ENCODE results near the gene FKBP5. TPM values are rescaled to one million over a fixed set of nuclear protein-coding genes. Genes with fewer than 3 reads are reported as not detected.
"Not testable (repeated sequence)": the region's sequence is repeated elsewhere in the genome, so short reads cannot be mapped to it uniquely, and the experiment has no call there.

Gene FKBP5
- polyA plus RNA-seq, 1 donor: 9.4 TPM

DNA sequence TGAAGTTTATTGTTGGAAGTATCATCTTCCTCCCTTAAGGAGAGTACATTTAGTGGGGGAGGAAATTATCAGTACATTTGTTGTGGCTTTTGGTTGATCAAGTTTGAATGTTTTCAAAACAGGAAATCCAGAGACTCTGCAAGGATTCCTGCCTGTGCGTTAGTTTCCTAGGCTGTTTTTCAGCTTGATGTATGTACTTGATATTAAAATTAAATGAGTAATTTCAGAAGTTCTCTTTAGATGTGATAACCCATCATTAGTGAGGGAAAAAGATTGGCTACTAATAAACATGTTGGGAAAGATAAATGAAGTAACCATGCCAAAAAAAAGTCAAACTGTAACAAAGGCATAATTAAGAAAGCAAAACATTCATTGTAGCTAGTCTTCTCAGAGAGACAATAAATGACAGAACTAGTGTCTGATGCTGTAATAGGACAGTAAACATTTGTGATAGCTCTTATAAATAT is 88.0 kb downstream of the FKBP5 start:
- Histone ChIP-seq H3K27me3 (ENCODE audit: control insufficient read depth, insufficient read depth, low read length) (no peaks in the 10 kb centered on the region), H3K27ac (ENCODE audit: low read length) (no peak overlapping the region), H3K36me3 (ENCODE audit: control insufficient read depth, insufficient read depth, low read length) (no peaks in the 10 kb centered on the region), H3K9me3 (ENCODE audit: control insufficient read depth, low read depth, low read length) (no peaks in the 10 kb centered on the region), H3K4me1 (ENCODE audit: control insufficient read depth, insufficient read depth, low read length) (no peaks in the 10 kb centered on the region), H3K4me3 (ENCODE audit: low read length) (no peak overlapping the region)
- WGBS (ENCODE audit: insufficient coverage, low lambda C conversion rate): 63% methylated on average over 1 of the region's 1 CpG
- no peak for DNase-seq

DNA sequence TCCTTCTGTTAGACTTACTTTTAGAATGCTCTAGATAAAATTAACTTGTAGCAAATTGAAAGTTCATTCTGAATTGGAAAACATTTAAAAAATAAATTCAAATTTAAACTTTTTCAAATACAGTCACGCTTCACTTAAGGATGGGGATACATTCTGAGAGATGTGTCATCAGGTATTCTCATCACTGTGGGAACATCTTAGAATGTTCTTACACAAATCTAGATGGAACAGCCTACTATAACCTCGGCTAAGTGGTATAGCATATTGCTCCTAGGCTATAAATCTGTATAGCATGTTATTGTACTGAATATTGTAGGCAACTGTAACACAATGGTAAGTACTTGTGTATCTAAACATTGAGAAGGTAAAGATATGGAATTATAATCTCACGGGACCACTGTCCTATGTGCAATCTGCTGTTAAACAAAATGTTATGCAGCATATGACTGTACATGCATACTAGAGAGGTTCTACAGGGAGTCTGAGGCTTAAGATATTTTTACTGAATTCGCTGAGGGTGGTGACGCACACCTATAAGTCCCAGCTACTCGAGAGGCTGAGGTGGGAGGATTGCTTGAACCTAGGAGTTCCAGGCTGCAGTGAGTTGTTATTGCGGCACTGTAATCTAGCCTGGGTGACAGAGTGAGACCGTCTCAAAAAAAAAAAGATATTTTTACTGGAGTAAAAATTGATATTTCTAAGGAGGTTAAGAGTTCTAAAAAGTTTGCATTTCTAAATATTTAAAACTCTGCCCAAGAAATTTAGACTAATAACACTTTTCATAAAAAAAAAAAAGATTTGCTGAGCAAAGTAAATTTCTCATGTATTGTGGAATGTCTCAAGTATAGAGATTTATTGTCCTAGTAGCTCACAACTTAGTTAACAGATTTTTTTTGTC is 88.7 kb downstream of the FKBP5 start:
- Histone ChIP-seq H3K27me3 (ENCODE audit: control insufficient read depth, insufficient read depth, low read length) (no peaks in the 10 kb centered on the region), H3K9me3 (ENCODE audit: control insufficient read depth, low read depth, low read length) (no peaks in the 10 kb centered on the region), H3K4me1 (ENCODE audit: control insufficient read depth, insufficient read depth, low read length) (no peaks in the 10 kb centered on the region), H3K27ac (ENCODE audit: low read length) (no peak overlapping the region), H3K36me3 (ENCODE audit: control insufficient read depth, insufficient read depth, low read length) (no peaks in the 10 kb centered on the region), H3K4me3 (ENCODE audit: low read length) (no peak overlapping the region)
- no peak for DNase-seq
- no CpG with 5 or more reads among the region's 8 CpGs for WGBS (ENCODE audit: insufficient coverage, low lambda C conversion rate)

DNA sequence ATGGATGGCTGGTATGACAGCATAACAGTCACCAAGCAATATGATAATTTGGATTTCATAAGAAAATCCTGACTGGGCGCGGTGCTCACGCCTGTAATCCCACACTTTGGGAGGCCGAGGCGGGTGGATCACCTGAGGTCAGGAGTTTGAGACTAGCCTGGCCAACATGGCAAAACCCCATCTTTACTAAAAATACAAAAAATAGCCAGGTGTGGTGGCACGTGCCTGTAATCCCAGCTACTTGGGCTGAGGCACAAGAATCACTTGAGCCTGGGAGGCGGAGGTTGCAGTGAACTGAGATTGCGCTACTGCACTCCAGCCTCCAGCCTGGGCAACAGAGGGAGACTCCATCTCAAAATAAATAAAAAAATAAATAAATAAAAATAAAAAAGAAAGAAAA is 90.1 kb downstream of the FKBP5 start:
- H3K36me3 ChIP-seq (ENCODE audit: control insufficient read depth, insufficient read depth, low read length); H3K4me3 ChIP-seq (ENCODE audit: low read length); H3K9me3 ChIP-seq (ENCODE audit: control insufficient read depth, low read depth, low read length); H3K27me3 ChIP-seq (ENCODE audit: control insufficient read depth, insufficient read depth, low read length); H3K27ac ChIP-seq (ENCODE audit: low read length); H3K4me1 ChIP-seq (ENCODE audit: control insufficient read depth, insufficient read depth, low read length); DNase-seq: not testable (repeated sequence)
- WGBS (ENCODE audit: insufficient coverage, low lambda C conversion rate): no CpG with 5 or more reads among the region's 8 CpGs

DNA sequence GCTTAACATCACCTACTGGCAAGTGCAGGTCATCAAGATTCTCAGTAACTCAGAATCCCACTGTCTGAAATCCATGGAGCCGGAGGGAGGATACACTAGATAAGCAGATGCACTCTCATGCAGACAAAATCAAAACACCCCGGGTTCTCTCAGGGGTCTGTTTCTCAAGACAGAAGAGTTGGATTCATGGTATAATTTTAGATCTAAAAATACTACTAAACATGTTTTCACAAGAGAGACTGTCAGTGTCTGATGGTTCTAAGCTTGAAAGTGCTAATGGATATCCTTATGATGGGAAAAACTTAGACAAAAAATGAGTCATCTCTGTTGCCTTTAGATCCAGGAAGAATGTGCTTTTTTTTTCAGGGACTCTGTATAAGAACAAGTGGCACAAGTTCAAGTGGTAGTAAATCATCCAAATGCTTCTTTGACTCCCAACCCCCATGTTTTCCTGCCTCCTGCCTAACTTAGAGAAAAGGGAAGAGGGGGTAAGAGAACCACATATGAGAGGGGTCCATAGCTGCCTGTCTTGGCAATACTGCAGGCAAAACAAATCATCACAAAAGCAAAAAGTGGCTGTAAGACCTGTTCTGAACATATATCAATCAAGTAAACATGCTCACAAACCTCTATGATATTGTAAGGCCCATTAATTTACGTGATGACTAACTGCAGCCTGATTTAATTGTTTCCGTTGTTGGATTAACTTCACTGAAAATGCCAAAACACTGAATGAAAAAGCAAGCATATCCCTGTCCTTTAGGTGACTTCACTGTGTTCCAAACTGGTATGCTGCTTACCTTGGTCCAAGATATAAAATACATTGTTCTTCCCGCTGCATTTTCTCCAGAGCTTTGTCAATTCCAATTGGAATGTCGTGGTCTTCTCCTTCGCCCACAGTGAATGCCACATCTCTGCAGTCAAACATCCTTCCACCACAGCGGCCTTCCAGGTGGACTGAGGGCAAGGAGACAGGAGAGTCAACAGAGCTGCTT is 92.0 kb downstream of the FKBP5 start:
- Histone ChIP-seq H3K4me3 (ENCODE audit: low read length) (no peak overlapping the region), H3K27me3 (ENCODE audit: control insufficient read depth, insufficient read depth, low read length) (no peaks in the 10 kb centered on the region), H3K9me3 (ENCODE audit: control insufficient read depth, low read depth, low read length) (no peaks in the 10 kb centered on the region), H3K36me3 (ENCODE audit: control insufficient read depth, insufficient read depth, low read length) (no peaks in the 10 kb centered on the region), H3K27ac (ENCODE audit: low read length) (no peak overlapping the region), H3K4me1 (ENCODE audit: control insufficient read depth, insufficient read depth, low read length) (no peaks in the 10 kb centered on the region)
- no peak for DNase-seq
- 100% methylated on average over 2 of the region's 8 CpGs for WGBS (ENCODE audit: insufficient coverage, low lambda C conversion rate)

DNA sequence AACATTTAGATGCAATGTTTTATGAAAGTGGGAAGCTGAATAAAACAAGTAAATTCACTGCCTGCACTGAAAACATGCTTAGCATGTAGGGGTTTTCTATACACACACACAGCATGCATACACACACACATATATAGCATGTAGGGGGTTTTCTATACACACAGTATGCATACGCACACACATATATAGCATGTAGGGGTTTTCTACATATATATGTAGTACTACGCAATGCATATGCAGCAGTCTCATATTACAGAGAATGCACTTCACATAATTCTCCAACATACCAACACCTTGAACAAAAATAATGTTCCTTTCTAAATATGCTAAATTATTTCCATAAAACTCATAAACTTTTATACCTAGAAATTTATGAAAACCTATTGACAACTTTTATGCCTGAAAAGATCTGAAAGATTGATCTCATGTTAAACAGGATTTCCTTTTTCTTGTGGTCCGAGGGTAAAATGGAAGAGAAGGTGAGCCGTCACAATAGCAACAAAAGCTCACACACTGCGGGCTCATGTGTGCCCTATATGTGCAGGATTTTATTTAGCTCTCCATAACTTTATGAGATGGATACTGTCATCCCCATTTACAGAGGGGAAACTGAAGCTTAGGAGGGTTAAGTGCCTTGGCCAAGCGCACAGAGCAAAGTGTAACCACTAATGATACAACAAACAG is 94.1 kb downstream of the FKBP5 start:
- peaks cover under 1% of the 10 kb centered on the region for H3K36me3 ChIP-seq (ENCODE audit: control insufficient read depth, insufficient read depth, low read length)
- H3K4me1 ChIP-seq (ENCODE audit: control insufficient read depth, insufficient read depth, low read length): no peaks in the 10 kb centered on the region
- no peak overlapping the region for H3K4me3 ChIP-seq (ENCODE audit: low read length)
- DNase-seq: no peak
- no peaks in the 10 kb centered on the region for H3K9me3 ChIP-seq (ENCODE audit: control insufficient read depth, low read depth, low read length)
- no peaks in the 10 kb centered on the region for H3K27me3 ChIP-seq (ENCODE audit: control insufficient read depth, insufficient read depth, low read length)
- WGBS (ENCODE audit: insufficient coverage, low lambda C conversion rate): no CpG with 5 or more reads among the region's 6 CpGs
- no peak overlapping the region for H3K27ac ChIP-seq (ENCODE audit: low read length)

DNA sequence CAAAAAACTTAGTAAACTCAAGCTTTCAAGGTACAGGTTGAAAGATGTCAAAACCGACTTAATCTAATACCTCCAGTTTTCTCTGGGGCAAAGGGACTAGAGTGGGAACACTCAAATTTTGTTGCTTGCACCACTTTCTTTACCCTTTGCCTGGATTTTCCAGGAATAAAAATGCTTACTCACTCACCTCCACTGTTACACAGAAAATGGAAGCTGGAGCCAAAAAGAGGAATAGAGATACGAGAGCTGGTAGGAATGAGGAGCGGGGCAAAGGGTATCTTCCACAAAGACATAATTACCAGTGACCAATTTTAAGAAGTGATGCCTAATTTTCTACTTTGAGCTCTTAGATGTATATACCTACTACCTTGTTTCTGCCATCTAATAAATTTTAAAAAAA is 96.5 kb downstream of the FKBP5 start:
- Histone ChIP-seq H3K27ac (ENCODE audit: low read length) (no peak overlapping the region), H3K4me1 (ENCODE audit: control insufficient read depth, insufficient read depth, low read length) (no peaks in the 10 kb centered on the region)

DNA sequence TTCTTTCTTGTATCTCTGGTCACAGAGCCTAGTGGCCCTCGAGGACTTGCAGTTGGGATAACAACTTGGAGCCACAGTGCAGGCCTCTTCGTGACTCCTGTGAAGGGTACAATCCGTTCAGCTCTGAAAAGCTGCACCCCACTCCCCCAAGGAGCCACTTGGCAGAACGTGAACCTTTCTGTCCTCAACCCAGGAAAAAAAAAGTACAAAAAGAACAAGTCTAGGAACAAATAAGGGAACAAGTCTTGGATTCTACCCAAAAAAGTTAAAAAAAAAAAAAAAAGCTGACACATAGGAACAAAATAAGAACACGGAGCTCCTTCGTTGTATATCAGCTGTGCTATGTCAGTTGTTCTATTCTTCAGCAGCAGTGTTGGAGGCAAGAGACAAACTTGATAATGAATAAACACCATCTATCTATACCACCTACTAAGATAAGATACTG is 98.1 kb downstream of the FKBP5 start:
- H3K4me1 ChIP-seq (ENCODE audit: control insufficient read depth, insufficient read depth, low read length): no peaks in the 10 kb centered on the region
- no peak overlapping the region for H3K27ac ChIP-seq (ENCODE audit: low read length)
- no peak for DNase-seq
- H3K36me3 ChIP-seq (ENCODE audit: control insufficient read depth, insufficient read depth, low read length): peaks cover 3% of the 10 kb centered on the region
- H3K4me3 ChIP-seq (ENCODE audit: low read length): no peak overlapping the region
- H3K27me3 ChIP-seq (ENCODE audit: control insufficient read depth, insufficient read depth, low read length): no peaks in the 10 kb centered on the region
- H3K9me3 ChIP-seq (ENCODE audit: control insufficient read depth, low read depth, low read length): no peaks in the 10 kb centered on the region
- no CpG with 5 or more reads among the region's 6 CpGs for WGBS (ENCODE audit: insufficient coverage, low lambda C conversion rate)

More for the DNA sequence above, 96.5 kb downstream of the FKBP5 start:
- Histone ChIP-seq H3K36me3 (ENCODE audit: control insufficient read depth, insufficient read depth, low read length) (peaks cover 3% of the 10 kb centered on the region), H3K9me3 (ENCODE audit: control insufficient read depth, low read depth, low read length) (no peaks in the 10 kb centered on the region), H3K27me3 (ENCODE audit: control insufficient read depth, insufficient read depth, low read length) (no peaks in the 10 kb centered on the region), H3K4me3 (ENCODE audit: low read length) (no peak overlapping the region)
- WGBS (ENCODE audit: insufficient coverage, low lambda C conversion rate): 100% methylated on average over 2 of the region's 3 CpGs
- no peak for DNase-seq

DNA sequence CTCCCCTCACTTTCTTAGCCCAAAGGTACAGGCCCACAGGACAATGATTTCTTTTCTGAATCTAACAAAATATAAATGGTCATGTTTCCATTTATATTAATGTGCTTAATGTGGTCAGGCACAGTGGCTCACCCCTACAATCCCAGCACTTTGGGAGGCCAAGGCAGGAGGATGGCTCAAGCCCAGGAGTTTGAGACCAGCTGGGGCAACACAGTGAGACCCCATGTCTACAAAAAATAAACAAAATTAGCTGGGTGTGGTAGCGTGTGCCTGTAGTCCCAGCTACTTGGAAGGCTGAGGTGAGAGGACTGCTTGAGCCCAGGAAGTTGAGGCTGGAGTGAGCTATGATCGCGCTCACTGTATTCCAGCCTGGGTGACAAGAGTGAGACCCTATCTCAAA is 98.8 kb downstream of the FKBP5 start:
- Histone ChIP-seq H3K9me3 (ENCODE audit: control insufficient read depth, low read depth, low read length) (no peaks in the 10 kb centered on the region), H3K36me3 (ENCODE audit: control insufficient read depth, insufficient read depth, low read length) (peaks cover 3% of the 10 kb centered on the region), H3K4me1 (ENCODE audit: control insufficient read depth, insufficient read depth, low read length) (no peaks in the 10 kb centered on the region), H3K4me3 (ENCODE audit: low read length) (no peak overlapping the region), H3K27me3 (ENCODE audit: control insufficient read depth, insufficient read depth, low read length) (no peaks in the 10 kb centered on the region), H3K27ac (ENCODE audit: low read length) (no peak overlapping the region)
- DNase-seq: no peak
- 100% methylated on average over 3 of the region's 3 CpGs for WGBS (ENCODE audit: insufficient coverage, low lambda C conversion rate)

DNA sequence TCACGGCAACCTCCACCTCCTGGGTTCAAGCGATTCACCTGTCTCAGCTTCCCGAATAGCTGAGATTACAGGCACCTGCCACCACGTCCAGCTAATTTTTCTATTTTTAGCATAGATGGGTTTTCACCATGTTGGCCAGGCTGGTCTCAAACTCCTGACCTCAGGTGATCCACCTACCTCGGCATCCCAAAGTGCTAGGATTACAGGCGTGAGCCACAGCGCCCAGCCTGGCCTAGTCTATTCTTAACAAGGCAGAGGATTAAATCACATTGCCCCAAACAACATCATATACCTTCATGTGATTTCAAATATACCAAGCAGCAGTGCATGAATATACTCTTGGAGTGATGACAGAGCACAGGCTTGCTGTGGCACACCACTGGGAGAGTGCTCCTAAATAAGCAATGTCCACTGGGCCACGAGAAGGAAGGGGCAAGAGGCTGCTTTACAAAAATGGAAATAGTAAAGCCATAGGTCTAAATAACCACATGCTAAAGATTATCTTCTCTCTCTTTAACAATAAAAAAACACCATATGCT is 99.4 kb downstream of the FKBP5 start:
- no peaks in the 10 kb centered on the region for H3K9me3 ChIP-seq (ENCODE audit: control insufficient read depth, low read depth, low read length)
- H3K27ac ChIP-seq (ENCODE audit: low read length): no peak overlapping the region
- no CpG with 5 or more reads among the region's 8 CpGs for WGBS (ENCODE audit: insufficient coverage, low lambda C conversion rate)
- peaks cover 3% of the 10 kb centered on the region for H3K36me3 ChIP-seq (ENCODE audit: control insufficient read depth, insufficient read depth, low read length)
- no peak overlapping the region for H3K4me3 ChIP-seq (ENCODE audit: low read length)
- H3K27me3 ChIP-seq (ENCODE audit: control insufficient read depth, insufficient read depth, low read length): no peaks in the 10 kb centered on the region
- no peaks in the 10 kb centered on the region for H3K4me1 ChIP-seq (ENCODE audit: control insufficient read depth, insufficient read depth, low read length)
- no peak for DNase-seq
